GM06990 (cell line): ENCODE measurements around the gene PHTF1.
"Not testable (repeated sequence)": the region's sequence is repeated elsewhere in the genome, so short reads cannot be mapped to it uniquely, and the experiment has no call there.

ENCODE experiments used
- DNase-seq: peaks from one replicate; pipeline ENCODE4 v3.0.0-alpha.2; 2011; ENCODE audit not compliant: insufficient read length; ENCODE audit errors: extremely low read depth
- H3K27me3 ChIP-seq: replicated peaks from 2 replicates; pipeline ENCODE4 v1.6.0; 2011; ENCODE audit warnings: low read length; ENCODE audit not compliant: control insufficient read depth, insufficient read depth
- H3K36me3 ChIP-seq: 2 replicates; pipeline ENCODE4 v1.5.1; 2011; ENCODE audit warnings: low read length; ENCODE audit not compliant: control insufficient read depth, insufficient read depth
- H3K4me3 ChIP-seq: replicated peaks from 2 replicates; pipeline ENCODE4 v1.5.1; 2011; ENCODE audit warnings: low read depth, mild to moderate bottlenecking, control low read depth, low read length
- TF ChIP-seq, protein P1 (sequence below): IDR thresholded peaks from 2 replicates; pipeline ENCODE4 v1.5.1; 2011; ENCODE audit warnings: low read length, control low read depth, mild to moderate bottlenecking, inconsistent platforms; ENCODE audit not compliant: insufficient read depth, poor library complexity, severe bottlenecking

Gene PHTF1

DNA sequence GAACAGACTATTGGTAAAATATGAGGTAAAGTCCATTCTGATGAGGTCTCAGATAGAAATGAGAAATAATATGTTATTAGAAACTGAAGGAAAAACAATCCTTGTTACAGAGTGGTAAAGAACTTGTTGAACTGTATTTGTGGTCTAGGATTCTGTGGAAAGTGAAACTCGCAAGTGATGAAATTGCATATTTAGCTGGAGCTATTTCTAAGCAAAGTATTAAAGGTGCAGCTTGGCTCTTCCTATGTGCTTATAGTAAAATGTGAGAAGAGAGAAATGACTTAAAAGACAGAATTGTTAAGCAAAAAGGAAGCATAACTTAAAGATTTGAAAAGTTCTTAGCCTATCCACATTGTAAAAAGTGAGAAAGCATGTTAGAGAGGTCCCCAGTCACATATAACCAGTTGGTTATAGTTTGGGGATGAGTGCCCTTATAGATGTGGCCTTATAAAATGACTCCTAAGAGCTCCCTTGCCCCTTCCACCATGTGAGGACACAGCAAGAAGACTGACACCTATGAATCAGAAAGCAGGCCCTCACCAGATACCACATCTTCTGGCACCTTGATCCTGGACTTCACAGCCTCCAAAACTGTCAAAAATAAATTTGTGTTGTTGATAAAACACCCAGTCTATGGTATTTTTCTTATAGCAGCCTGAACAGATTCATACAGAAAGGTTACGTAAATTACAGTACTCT lies 24.8 kb downstream of the PHTF1 start:
- TF ChIP-seq, protein P1, sequence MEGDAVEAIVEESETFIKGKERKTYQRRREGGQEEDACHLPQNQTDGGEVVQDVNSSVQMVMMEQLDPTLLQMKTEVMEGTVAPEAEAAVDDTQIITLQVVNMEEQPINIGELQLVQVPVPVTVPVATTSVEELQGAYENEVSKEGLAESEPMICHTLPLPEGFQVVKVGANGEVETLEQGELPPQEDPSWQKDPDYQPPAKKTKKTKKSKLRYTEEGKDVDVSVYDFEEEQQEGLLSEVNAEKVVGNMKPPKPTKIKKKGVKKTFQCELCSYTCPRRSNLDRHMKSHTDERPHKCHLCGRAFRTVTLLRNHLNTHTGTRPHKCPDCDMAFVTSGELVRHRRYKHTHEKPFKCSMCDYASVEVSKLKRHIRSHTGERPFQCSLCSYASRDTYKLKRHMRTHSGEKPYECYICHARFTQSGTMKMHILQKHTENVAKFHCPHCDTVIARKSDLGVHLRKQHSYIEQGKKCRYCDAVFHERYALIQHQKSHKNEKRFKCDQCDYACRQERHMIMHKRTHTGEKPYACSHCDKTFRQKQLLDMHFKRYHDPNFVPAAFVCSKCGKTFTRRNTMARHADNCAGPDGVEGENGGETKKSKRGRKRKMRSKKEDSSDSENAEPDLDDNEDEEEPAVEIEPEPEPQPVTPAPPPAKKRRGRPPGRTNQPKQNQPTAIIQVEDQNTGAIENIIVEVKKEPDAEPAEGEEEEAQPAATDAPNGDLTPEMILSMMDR: no peak
- DNase-seq: no peak
- Histone ChIP-seq H3K4me3 (no peak overlapping the region), H3K27me3 (no peaks in the 10 kb centered on the region), H3K36me3 (peaks cover 4% of the 10 kb centered on the region)

DNA sequence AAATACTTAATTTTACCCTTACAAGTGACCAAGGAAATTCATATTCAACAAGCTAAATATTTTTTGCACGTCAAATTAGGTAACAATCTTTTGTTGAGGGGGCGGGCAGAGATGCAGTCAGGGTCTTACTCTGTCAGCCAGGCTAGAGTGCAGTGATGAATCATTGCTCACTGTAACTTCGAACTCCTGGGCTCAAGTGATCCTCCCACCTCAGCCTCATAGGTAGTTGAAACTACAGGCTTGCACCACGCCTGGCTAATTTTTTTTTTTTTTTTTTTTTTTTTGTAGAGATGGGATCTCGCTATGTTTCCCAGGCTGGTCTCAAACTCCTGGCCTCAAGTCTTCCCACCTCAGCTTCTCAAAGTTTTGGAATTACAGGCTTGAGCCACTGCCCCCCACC lies 26.5 kb downstream of the PHTF1 start:
- no peak overlapping the region for H3K4me3 ChIP-seq
- DNase-seq: no peak
- TF ChIP-seq, protein P1: no peak
- H3K27me3 ChIP-seq: no peaks in the 10 kb centered on the region
- H3K36me3 ChIP-seq: peaks cover 4% of the 10 kb centered on the region

DNA sequence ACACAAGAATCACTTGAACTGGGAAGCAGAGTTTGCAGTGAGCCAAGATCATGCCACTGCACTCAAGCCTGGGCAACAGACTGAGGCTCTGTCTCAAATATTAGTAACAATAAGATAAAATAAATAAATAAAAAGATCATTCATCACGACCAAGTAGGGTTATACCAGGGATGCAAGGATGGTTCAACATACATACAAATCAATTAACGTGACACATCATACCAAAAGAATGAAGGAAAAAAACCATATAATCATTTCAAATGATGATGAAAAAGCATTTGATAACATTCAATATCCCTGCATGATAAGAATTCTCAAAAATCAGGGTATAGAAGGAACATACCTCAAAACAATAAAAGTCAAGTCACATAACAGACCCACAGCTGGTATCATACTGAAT lies 38.3 kb downstream of the PHTF1 start:
- no peak for DNase-seq
- Histone ChIP-seq H3K4me3 (no peak overlapping the region), H3K27me3 (no peaks in the 10 kb centered on the region), H3K36me3 (peaks cover 6% of the 10 kb centered on the region)
- TF ChIP-seq, protein P1: no peak

DNA sequence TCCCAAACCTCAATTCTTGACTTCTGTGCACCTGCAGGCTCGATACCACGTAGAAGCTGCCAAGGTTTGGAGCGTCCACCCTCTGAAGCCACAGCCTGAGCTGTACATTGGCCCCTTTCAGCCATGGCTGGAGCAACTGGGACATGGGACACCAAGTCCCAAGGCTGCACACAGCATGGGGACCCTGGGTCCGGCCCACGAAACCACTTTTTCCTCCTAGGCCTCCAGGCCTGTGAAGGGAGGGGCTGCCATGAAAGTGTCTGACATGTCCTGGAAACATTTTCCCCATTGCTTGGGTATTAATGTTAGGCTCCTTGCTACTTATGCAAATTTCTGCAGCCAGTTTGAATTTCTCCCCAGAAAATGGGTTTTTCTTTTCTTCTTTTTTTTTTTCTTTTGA lies 40.7 kb downstream of the PHTF1 start:
- DNase-seq, H3K27me3 ChIP-seq, H3K36me3 ChIP-seq, H3K4me3 ChIP-seq: not testable (repeated sequence)

DNA sequence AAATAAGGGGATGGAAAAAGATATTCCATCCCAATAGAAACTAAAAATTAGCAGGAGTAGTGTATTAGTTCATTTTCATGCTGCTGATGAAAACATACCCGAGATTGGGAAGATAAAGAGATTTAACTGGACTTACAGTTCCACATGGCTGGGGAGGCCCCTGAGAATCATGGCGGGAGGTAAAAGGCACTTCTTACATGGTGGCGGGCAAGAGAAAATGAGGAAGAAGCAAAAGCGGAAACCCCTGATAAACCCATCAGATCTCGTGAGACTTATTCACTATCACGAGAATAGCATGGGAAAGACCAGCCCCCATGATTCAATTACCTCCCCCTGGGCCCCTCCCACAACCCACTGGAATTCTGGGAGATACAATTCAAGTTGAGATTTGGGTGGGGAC lies 41.8 kb downstream of the PHTF1 start:
- not testable (repeated sequence) for H3K4me3 ChIP-seq, DNase-seq, H3K27me3 ChIP-seq, H3K36me3 ChIP-seq

DNA sequence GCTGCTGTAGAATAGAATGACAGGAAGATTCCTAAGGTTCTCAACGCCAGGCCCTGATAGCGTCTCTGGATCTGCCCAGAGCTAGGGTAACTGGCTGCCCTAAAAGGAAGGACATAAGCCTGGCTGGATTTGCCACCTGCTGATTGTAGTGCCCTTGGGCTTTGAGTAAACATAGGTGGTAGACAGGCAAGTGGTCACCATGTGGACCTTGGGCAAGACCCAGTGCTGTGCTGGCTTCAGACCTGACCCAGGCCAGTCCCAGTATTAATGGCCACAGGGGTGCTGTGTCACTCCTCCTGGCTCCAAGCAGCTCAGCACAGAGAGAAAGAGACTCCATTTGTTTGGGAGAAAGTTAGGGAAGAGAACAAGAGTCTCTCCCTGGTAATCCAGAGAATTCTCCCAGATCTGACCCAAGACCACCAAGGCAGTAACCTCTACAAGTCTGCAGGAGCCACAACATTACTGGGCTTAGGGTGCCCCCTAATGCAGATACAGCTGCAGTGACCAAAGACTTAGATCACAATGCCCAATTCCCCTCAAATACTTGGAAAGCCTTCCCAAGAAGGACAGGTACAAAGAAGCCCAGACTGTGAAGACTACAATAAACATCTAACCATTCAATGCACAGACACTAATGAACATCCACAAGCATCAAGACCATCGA lies 44.5 kb downstream of the PHTF1 start:
- DNase-seq: no peak
- Histone ChIP-seq H3K27me3 (no peaks in the 10 kb centered on the region), H3K36me3 (peaks cover 8% of the 10 kb centered on the region), H3K4me3 (no peak overlapping the region)
- TF ChIP-seq, protein P1: no peak
